Suprapubic skin (tissue), 4 donors: ENCODE measurements around the gene ADGRF1.

Experiments
- POLR2A ChIP-seq, 2 donors: fragments of 450-650 bp; IDR thresholded peaks; one replicate each; pipeline ENCODE4 v1.6.1; 2017; ENCODE audit warnings: antibody characterized with exemption in 2 of 2, mild to moderate bottlenecking in 2 of 2, moderate library complexity in 2 of 2
- POLR2AphosphoS5 ChIP-seq, 3 donors: sonication (generic); formaldehyde crosslinking; IDR thresholded peaks; one replicate each; pipeline ENCODE4 v1.6.1; 2017; ENCODE audit warnings: antibody characterized with exemption in 3 of 3
- TF ChIP-seq, protein P1 (sequence below), 2 donors: fragments of 200-600 bp in 1 of 2; fragments of 450-650 bp in 1 of 2; sonication (generic) in 1 of 2; IDR thresholded peaks; one replicate each; pipeline ENCODE4 v1.5.1; 2016 to 2019; ENCODE audit warnings: antibody characterized with exemption in 2 of 2, mild to moderate bottlenecking in 1 of 2, moderate library complexity in 1 of 2

DNA sequence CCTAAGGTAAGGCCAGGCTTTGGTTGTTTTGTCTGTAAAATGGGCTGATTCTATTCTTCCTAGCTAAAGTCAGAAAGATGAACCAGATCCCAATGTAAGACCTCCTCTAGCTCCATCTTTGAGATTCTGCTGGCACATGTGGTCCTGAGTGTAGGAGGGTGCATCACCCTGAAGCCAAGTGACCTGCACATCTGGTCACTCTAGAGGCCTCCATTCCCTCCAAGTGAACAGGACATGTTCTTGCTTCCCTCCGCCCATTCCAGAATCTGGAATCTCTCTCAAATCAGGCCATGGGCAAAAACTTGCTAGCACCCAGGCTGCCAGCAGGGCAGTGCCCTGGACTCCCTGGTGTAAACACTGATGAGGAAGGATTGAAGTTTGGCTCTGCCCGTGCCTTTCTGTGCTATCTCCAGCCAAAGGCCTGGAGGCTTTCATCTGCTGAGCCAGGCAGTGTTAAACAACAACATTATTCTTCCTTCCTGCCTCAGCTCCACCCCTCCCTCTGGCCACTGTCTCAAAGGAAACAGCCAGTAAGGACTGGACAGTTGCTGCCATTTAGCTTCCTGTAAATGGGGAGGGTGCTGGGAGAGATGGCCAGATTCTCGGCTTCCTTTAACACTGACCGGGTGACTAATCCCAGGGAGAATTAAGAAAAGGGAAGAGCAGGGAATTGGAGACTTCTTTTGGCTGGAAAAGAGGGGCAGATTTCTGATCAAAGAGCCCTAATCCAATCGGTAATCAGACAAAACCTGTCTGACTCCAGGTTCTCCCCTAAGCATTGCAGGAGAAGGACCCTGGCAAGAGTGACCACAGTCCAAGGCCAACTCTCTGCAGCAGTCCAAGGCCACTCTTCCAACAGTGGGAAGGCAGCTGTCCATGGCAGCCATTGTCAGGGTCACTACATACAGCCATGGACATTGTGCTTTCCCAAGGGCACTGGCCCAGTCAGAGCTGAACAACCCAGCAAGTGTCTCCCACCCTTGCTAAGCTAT, 19.5 kb upstream of the ADGRF1 start:
- TF ChIP-seq POLR2A (IDR thresholded peaks at IDR 0.05) (no peak), POLR2AphosphoS5 (IDR thresholded peaks at IDR 0.05) (no peak)
- TF ChIP-seq, protein P1, sequence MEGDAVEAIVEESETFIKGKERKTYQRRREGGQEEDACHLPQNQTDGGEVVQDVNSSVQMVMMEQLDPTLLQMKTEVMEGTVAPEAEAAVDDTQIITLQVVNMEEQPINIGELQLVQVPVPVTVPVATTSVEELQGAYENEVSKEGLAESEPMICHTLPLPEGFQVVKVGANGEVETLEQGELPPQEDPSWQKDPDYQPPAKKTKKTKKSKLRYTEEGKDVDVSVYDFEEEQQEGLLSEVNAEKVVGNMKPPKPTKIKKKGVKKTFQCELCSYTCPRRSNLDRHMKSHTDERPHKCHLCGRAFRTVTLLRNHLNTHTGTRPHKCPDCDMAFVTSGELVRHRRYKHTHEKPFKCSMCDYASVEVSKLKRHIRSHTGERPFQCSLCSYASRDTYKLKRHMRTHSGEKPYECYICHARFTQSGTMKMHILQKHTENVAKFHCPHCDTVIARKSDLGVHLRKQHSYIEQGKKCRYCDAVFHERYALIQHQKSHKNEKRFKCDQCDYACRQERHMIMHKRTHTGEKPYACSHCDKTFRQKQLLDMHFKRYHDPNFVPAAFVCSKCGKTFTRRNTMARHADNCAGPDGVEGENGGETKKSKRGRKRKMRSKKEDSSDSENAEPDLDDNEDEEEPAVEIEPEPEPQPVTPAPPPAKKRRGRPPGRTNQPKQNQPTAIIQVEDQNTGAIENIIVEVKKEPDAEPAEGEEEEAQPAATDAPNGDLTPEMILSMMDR (IDR thresholded peaks at IDR 0.05) = no peak
